Kidney (tissue), 14 donors: ENCODE results near the gene NFATC2. TPM values are rescaled to one million over a fixed set of nuclear protein-coding genes. Genes with fewer than 3 reads are reported as not detected.

Experiments used
- DNase-seq, 5 donors: peaks; one replicate each; pipeline ENCODE4 v3.0.0-alpha.2; 2013 to 2020
- FAIRE-seq: peaks from 2 replicates; lab custom pipeline; 2012; peaks lifted over from hg19 to GRCh38; lab: Jason Lieb, UNC
- H3K27ac ChIP-seq, 2 donors: one replicate each; pipeline ENCODE4 v1.7.0; 2013; ENCODE audit warnings: low read depth in 2 of 2, low read length in 2 of 2, inconsistent platforms in 1 of 2
- H3K27me3 ChIP-seq: one replicate; pipeline ENCODE4 v1.7.1; 2013; ENCODE audit warnings: low read length, inconsistent platforms; ENCODE audit not compliant: control insufficient read depth, insufficient read depth
- H3K36me3 ChIP-seq, 3 donors: one replicate each; pipeline versions ENCODE4 v1.7.0 to v1.7.1; 2013; ENCODE audit warnings: low read length in 3 of 3, control low read depth in 1 of 3, inconsistent platforms in 1 of 3; ENCODE audit not compliant: insufficient read depth in 3 of 3, control insufficient read depth in 2 of 3
- H3K4me1 ChIP-seq, 3 donors: one replicate each; pipeline versions ENCODE4 v1.7.0 to v1.7.1; 2013; ENCODE audit warnings: low read length in 3 of 3, inconsistent platforms in 1 of 3, low read depth in 1 of 3; ENCODE audit not compliant: control insufficient read depth in 2 of 3, insufficient read depth in 2 of 3
- H3K4me3 ChIP-seq, 3 donors: one replicate each; pipeline versions ENCODE4 v1.7.0 to v1.8.1; 2013; ENCODE audit warnings: low read length in 3 of 3, control low read depth in 1 of 3, inconsistent platforms in 1 of 3
- H3K9ac ChIP-seq, 3 donors: one replicate each; pipeline versions ENCODE4 v1.7.0 to v1.7.1; 2013; ENCODE audit warnings: low read length in 3 of 3, control low read depth in 1 of 3, inconsistent platforms in 1 of 3
- H3K9me3 ChIP-seq, 3 donors: one replicate each; pipeline versions ENCODE4 v1.7.0 to v1.7.1; 2013; ENCODE audit warnings: low read length in 3 of 3, control low read depth in 1 of 3, inconsistent platforms in 1 of 3; ENCODE audit not compliant: control insufficient read depth in 2 of 3, insufficient read depth in 1 of 3
- intact Hi-C: fragments of 100-400 bp; cut with DNase I; formaldehyde crosslinking; loops from one replicate; pipeline ENCODE4 v1.11.1; 2022
- polyA plus RNA-seq: library from polyadenylated mRNA; stranded (reverse); fragments of 350-450 nt; fragmentation: Illumina TruSeq; extraction: RNeasy Lipid Tissue Mini Kit (QIAGEN cat#74804); gene quantifications from one replicate; pipeline ENCODE4 v1.2.3, GENCODE V29; 2014; ENCODE audit warnings: low read depth, low replicate concordance; ENCODE audit not compliant: insufficient read depth
- total RNA-seq: library from RNA; stranded (reverse); fragmentation: NEBNext Ultra II Directional; extraction: Animal tissue kit (Norgen Biotek cat#: 25700); gene quantifications from one replicate; pipeline ENCODE4 v1.2.1, GENCODE V29; 2021
- TF ChIP-seq, protein P1 (sequence below): IDR thresholded peaks from 3 replicates; pipeline ENCODE4 v1.5.1; 2012; ENCODE audit warnings: mild to moderate bottlenecking, moderate library complexity, borderline replicate concordance; ENCODE audit not compliant: insufficient read depth; ENCODE audit errors: extremely low read depth
- donor health status: control.
- donor health status: control.
- donor health status: control.
- donor health status: control.
- donor health status: control.
- donor health status: DM: yes; HTN: yes; CAD: no.
- donor health status: Normal renal cell carcinoma (clear cell type).

The NFATC2 gene
- total and polyA plus RNA-seq, 2 donors from 2014 or later = 0.73 to 10.5 TPM

DNA sequence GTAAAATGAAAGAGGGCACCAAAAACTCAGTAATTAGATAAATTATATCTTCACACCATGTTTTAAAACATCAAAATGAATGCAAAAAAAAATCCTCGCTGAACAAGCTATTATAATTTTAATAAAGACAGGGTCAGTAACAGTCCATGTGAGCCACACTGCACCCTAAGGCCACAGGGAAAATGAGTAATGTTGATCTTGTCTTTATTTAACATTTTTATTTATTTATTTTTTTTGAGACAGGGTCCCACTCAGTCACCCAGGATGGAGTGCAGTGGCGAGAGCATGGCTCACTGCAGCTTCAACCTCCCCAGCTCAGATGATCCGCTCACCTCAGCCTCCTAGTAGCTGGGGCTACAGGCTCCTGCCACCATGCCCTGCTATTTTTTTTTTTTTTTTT, 8.7 kb upstream of the NFATC2 start:
- intact Hi-C loops = no loop called here
- H3K4me1 ChIP-seq = no peaks in the 10 kb centered on the region
- no peaks in the 10 kb centered on the region for H3K27me3 ChIP-seq
- no peaks in the 10 kb centered on the region for H3K9me3 ChIP-seq
- TF ChIP-seq, protein P1, sequence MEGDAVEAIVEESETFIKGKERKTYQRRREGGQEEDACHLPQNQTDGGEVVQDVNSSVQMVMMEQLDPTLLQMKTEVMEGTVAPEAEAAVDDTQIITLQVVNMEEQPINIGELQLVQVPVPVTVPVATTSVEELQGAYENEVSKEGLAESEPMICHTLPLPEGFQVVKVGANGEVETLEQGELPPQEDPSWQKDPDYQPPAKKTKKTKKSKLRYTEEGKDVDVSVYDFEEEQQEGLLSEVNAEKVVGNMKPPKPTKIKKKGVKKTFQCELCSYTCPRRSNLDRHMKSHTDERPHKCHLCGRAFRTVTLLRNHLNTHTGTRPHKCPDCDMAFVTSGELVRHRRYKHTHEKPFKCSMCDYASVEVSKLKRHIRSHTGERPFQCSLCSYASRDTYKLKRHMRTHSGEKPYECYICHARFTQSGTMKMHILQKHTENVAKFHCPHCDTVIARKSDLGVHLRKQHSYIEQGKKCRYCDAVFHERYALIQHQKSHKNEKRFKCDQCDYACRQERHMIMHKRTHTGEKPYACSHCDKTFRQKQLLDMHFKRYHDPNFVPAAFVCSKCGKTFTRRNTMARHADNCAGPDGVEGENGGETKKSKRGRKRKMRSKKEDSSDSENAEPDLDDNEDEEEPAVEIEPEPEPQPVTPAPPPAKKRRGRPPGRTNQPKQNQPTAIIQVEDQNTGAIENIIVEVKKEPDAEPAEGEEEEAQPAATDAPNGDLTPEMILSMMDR = no peak
- H3K9ac ChIP-seq = no peak overlapping the region
- DNase-seq (no peak), FAIRE-seq (no peak)
- no peaks in the 10 kb centered on the region for H3K36me3 ChIP-seq
- no peak overlapping the region for H3K4me3 ChIP-seq
- no peak overlapping the region for H3K27ac ChIP-seq

DNA sequence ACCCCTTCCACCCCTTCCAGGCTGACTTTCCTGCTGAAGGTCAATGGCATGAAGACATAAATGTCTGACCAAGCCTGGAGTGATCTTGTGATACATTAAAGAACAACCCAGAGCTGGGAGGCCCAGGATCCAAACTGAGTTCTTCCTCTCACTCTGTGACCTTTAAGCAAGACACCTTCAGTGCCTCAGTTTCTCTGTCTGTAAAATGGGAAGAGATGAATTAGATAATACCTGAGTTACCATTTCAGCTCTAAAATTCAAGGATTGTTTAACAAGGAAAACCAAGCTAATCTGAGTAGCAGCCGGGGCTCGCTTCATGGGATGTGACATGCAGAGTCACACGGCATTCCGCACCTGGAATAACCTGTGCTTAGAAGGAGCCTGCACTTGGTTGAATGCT, 7.0 kb upstream of the NFATC2 start:
- H3K36me3 ChIP-seq = no peaks in the 10 kb centered on the region
- DNase-seq (no peak), FAIRE-seq (no peak)
- intact Hi-C loops = no loop called here
- H3K27me3 ChIP-seq = no peaks in the 10 kb centered on the region
- H3K9me3 ChIP-seq = no peaks in the 10 kb centered on the region
- H3K4me1 ChIP-seq = no peaks in the 10 kb centered on the region
- no peak overlapping the region for H3K9ac ChIP-seq
- H3K4me3 ChIP-seq = no peak overlapping the region
- TF ChIP-seq, protein P1 = no peak
- H3K27ac ChIP-seq = no peak overlapping the region

DNA sequence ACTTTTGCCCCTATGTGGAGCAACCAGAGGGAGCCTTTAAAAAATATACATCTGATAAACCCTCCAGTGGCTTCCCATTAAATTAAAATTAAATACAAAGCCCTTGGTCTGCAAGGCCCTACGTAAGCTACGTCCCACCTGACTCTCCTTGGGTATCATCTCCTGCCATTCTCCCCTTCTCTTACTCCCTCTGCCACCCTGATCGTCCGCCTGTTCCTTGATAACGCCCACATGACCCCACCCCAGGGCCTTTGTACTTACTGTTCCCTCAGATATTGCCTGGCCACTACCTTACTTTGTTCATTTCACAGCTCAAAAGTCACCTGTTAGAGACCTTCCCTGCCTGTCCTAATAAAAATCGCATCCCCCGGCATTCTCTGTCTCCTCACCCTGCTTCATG, 5.4 kb upstream of the NFATC2 start:
- Histone ChIP-seq H3K4me3 (no peak overlapping the region), H3K9me3 (no peaks in the 10 kb centered on the region), H3K4me1 (peaks cover 0 to 2% (median 0%) of the 10 kb centered on the region in 3 donors), H3K36me3 (no peaks in the 10 kb centered on the region), H3K9ac (no peak overlapping the region), H3K27ac (no peak overlapping the region), H3K27me3 (no peaks in the 10 kb centered on the region)
- TF ChIP-seq, protein P1 = no peak
- intact Hi-C loops = no loop called here
- FAIRE-seq (no peak), DNase-seq (no peak)

DNA sequence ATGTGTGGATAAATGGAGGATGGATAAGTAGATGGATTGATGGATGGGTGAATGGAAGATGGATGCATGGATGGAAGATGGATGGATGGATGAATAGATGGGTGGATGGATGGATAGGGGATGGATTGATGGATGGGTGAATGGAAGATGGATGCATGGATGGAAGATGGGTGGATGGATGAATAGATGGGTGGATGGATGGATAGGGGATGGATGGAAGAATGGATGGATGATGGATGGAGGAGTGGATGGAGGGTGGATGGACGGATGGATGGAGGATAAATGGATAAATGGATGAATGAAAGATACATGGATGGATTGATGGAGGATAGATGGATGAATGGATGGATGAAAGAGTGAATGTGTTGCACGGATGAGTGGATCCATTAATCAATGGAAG, 3.0 kb upstream of the NFATC2 start:
- Histone ChIP-seq H3K4me1 (peaks cover 2 to 15% (median 5%) of the 10 kb centered on the region in 3 donors), H3K36me3 (no peaks in the 10 kb centered on the region), H3K27me3 (no peaks in the 10 kb centered on the region), H3K4me3 (no peak overlapping the region), H3K9ac (no peak overlapping the region), H3K9me3 (no peaks in the 10 kb centered on the region), H3K27ac (no peak overlapping the region)
- no peak for FAIRE-seq
- TF ChIP-seq, protein P1 = no peak
- DNase-seq = no peak
- intact Hi-C loops = no loop called here
